OCI-LY1 (cell line): Measurements from ENCODE around the gene FHIT.

ENCODE experiments used
- H2AFZ ChIP-seq: fragments of 200-600 bp; sonication (generic), shearing (Covaris generic); 2 replicates; pipeline ENCODE4 v1.6.0; 2014; ENCODE audit warnings: antibody characterized with exemption, mild to moderate bottlenecking, low read length
- H3F3A ChIP-seq: fragments of 200-600 bp; sonication (generic), shearing (Covaris generic); 2 replicates; pipeline ENCODE4 v1.6.0; 2014; ENCODE audit warnings: mild to moderate bottlenecking, antibody characterized with exemption, low read length, moderate library complexity; ENCODE audit not compliant: insufficient read depth
- H3K27ac ChIP-seq: fragments of 200-600 bp; sonication (generic); 2 replicates; pipeline ENCODE4 v1.5.1; 2014; ENCODE audit warnings: low read length, mixed run types, mild to moderate bottlenecking, low read depth; ENCODE audit not compliant: poor library complexity, severe bottlenecking
- H3K27me3 ChIP-seq: fragments of 200-600 bp; sonication (generic); 2 replicates; pipeline ENCODE4 v1.6.0; 2014; ENCODE audit warnings: antibody characterized with exemption, mild to moderate bottlenecking, low read length, moderate library complexity; ENCODE audit not compliant: insufficient read depth
- H3K36me3 ChIP-seq: fragments of 200-600 bp; sonication (generic); 2 replicates; pipeline ENCODE4 v1.6.1; 2014; ENCODE audit warnings: mild to moderate bottlenecking, antibody characterized with exemption, low read length, moderate library complexity, mixed read lengths; ENCODE audit not compliant: insufficient read depth
- H3K4me1 ChIP-seq: fragments of 200-600 bp; sonication (generic); 2 replicates; pipeline ENCODE4 v1.5.1; 2014; ENCODE audit warnings: mild to moderate bottlenecking, low read length, moderate library complexity; ENCODE audit not compliant: insufficient read depth, severe bottlenecking
- H3K4me2 ChIP-seq: fragments of 200-600 bp; sonication (generic), shearing (Covaris generic); 2 replicates; pipeline ENCODE4 v1.6.1; 2014; ENCODE audit warnings: low read length
- H3K4me3 ChIP-seq: fragments of 200-600 bp; sonication (generic); 2 replicates; pipeline ENCODE4 v1.5.1; 2014; ENCODE audit warnings: low read length, low read depth, mild to moderate bottlenecking, mixed read lengths; ENCODE audit not compliant: poor library complexity, severe bottlenecking
- H3K79me2 ChIP-seq: fragments of 200-600 bp; shearing (Covaris generic); 2 replicates; pipeline ENCODE4 v1.6.1; 2016; ENCODE audit warnings: mixed run types, low read length, mixed read lengths; ENCODE audit not compliant: insufficient read depth
- H3K9ac ChIP-seq: fragments of 200-600 bp; sonication (generic), shearing (Covaris generic); 2 replicates; pipeline ENCODE4 v1.6.1; 2014; ENCODE audit warnings: mild to moderate bottlenecking, low read length, mixed read lengths
- H3K9me2 ChIP-seq: fragments of 200-600 bp; sonication (generic), shearing (Covaris generic); 2 replicates; pipeline ENCODE4 v1.6.1; 2014; ENCODE audit warnings: low read depth, mild to moderate bottlenecking, low read length, mixed read lengths
- H3K9me3 ChIP-seq: fragments of 200-600 bp; shearing (Covaris generic); 2 replicates; pipeline ENCODE4 v1.6.1; 2014; ENCODE audit warnings: low read length, mixed read lengths
- H4K20me1 ChIP-seq: fragments of 200-600 bp; sonication (generic), shearing (Covaris generic); 2 replicates; pipeline ENCODE4 v1.6.0; 2016; ENCODE audit warnings: mild to moderate bottlenecking, low read length; ENCODE audit not compliant: insufficient read depth
- CTCF ChIP-seq: fragments of 200-600 bp; sonication (generic), shearing (Covaris generic); IDR thresholded peaks from 2 replicates; pipeline ENCODE4 v1.5.1; 2017; ENCODE audit warnings: mild to moderate bottlenecking, antibody characterized with exemption, low read length, moderate library complexity, mixed read lengths
- EZH2 ChIP-seq: fragments of 200-600 bp; sonication (generic), shearing (Covaris generic); IDR thresholded peaks from 2 replicates; pipeline ENCODE4 v1.8.0; 2017; ENCODE audit warnings: borderline replicate concordance, mixed run types, mild to moderate bottlenecking, antibody characterized with exemption, low read length, moderate library complexity, mixed read lengths

Gene FHIT

GRCh38 chr3:59788801-59789200 is 1462.5 kb downstream of the FHIT start:
- no peaks in the 10 kb centered on the region for H3K36me3 ChIP-seq
- H3K79me2 ChIP-seq: no peaks in the 10 kb centered on the region
- no peak overlapping the region for H3K27ac ChIP-seq
- no peaks in the 10 kb centered on the region for H3K27me3 ChIP-seq
- H2AFZ ChIP-seq: no peak overlapping the region
- H4K20me1 ChIP-seq: no peaks in the 10 kb centered on the region
- no peak overlapping the region for H3K4me2 ChIP-seq
- H3K4me1 ChIP-seq: no peaks in the 10 kb centered on the region
- H3F3A ChIP-seq: no peaks in the 10 kb centered on the region
- no peaks in the 10 kb centered on the region for H3K9me2 ChIP-seq
- no peak overlapping the region for H3K9ac ChIP-seq
- TF ChIP-seq CTCF: no peak
- TF ChIP-seq EZH2: no peak
- no peaks in the 10 kb centered on the region for H3K9me3 ChIP-seq
- H3K4me3 ChIP-seq: no peak overlapping the region

GRCh38 chr3:59788133-59788532 is 1463.1 kb downstream of the FHIT start:
- no peaks in the 10 kb centered on the region for H3K79me2 ChIP-seq
- H3K27ac ChIP-seq: no peak overlapping the region
- H3K9me2 ChIP-seq: no peaks in the 10 kb centered on the region
- no peaks in the 10 kb centered on the region for H4K20me1 ChIP-seq
- no peaks in the 10 kb centered on the region for H3K36me3 ChIP-seq
- no peak for TF ChIP-seq CTCF
- no peak for TF ChIP-seq EZH2
- no peak overlapping the region for H3K4me2 ChIP-seq
- no peak overlapping the region for H3K9ac ChIP-seq
- H3K9me3 ChIP-seq: no peaks in the 10 kb centered on the region
- no peaks in the 10 kb centered on the region for H3K4me1 ChIP-seq
- H3F3A ChIP-seq: no peaks in the 10 kb centered on the region
- H3K4me3 ChIP-seq: no peak overlapping the region
- no peaks in the 10 kb centered on the region for H3K27me3 ChIP-seq
- no peak overlapping the region for H2AFZ ChIP-seq

GRCh38 chr3:59786374-59786773 is 1464.9 kb downstream of the FHIT start:
- Histone ChIP-seq H3K27me3 (no peaks in the 10 kb centered on the region), H3K4me2 (no peak overlapping the region), H4K20me1 (no peaks in the 10 kb centered on the region), H3K4me1 (no peaks in the 10 kb centered on the region), H2AFZ (no peak overlapping the region), H3K79me2 (no peaks in the 10 kb centered on the region), H3K9me2 (no peaks in the 10 kb centered on the region), H3K4me3 (no peak overlapping the region), H3K27ac (no peak overlapping the region), H3K9ac (no peak overlapping the region), H3K36me3 (no peaks in the 10 kb centered on the region), H3F3A (no peaks in the 10 kb centered on the region), H3K9me3 (no peaks in the 10 kb centered on the region)
- TF ChIP-seq CTCF (no peak), EZH2 (no peak)
